Stimulated activated CD4-positive, alpha-beta T cell treated with anti-CD3 and anti-CD28 coated beads, Interleukin-1b, Interleukin-23, amount 100 ng/mL, for 24 hours (primary cell): Measurements from ENCODE around the gene GPD1L.
"Not testable (repeated sequence)": the region's sequence is repeated elsewhere in the genome, so short reads cannot be mapped to it uniquely, and the experiment has no call there.

ENCODE experiments used
- DNase-seq, 4 experiments: peaks; one replicate each; pipeline ENCODE4 v3.0.0-alpha.2; 2020; ENCODE audit warnings: low read depth in 4 of 4, low spot score in 1 of 4

GPD1L gene

DNA sequence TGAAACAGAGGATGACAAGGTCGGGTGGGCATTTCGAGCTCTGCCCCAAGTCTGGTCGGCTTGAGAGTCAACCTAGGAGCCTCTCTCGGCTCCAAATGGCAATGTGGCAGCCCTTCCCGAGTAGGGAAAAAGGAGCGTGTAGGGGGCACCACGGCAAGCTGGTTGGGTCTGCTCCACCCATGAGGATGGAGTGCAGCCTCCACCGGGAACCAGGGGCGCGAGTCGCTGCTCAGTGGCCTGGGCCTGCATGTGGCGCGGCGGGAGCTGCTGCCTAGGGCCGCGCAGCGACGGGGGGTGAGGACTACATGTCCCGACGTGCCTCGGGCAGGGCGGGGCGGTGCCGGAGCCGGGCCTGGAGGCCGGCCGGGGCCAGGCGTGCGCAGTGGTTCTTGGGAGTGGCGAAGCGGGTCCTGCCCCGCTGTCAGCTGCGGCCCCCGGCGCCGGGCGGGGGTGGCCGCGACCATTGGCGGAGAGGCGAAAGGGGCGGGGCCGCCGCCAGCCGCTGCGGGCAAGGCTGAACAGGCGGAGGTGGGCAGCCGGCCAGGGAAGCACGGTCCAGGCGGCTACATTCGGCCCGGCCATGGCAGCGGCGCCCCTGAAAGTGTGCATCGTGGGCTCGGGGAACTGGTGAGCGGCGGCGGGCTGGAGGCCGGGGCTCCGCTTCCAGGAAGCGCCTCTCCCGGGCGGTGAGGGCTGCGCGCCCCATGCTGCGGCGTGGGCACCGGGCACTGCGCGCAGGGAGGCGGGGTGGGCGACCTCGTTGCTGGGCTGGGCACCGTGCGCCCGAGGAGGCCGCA is at the start of gene GPD1L:
GPD1L (plus strand) TSS at position 489 of the 797 bp plus-strand sequence; CDS start at position 581, 92 bp downstream.
- DNase-seq: peak; percentile 79 to 92 (median 85)

DNA sequence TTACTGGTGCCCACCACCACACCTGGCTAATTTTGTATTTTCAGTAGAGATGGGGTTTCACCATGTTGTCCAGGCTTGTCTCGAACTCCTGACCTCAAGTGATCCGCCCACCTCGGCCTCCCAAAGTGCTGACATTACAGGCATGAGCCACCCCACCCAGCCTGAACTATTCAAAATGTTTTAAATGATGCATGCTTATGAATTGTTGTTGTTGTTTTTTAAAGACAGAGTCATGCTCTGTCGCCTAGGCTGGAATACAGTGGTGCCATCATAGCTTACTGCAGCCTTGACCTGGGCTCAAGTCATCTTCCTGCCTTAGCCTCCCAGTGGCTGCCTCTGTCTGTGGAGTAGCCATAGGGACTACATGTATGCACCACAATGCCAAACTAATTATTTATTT is 48.0 kb upstream of the GPD1L start:
- DNase-seq: not testable (repeated sequence)

DNA sequence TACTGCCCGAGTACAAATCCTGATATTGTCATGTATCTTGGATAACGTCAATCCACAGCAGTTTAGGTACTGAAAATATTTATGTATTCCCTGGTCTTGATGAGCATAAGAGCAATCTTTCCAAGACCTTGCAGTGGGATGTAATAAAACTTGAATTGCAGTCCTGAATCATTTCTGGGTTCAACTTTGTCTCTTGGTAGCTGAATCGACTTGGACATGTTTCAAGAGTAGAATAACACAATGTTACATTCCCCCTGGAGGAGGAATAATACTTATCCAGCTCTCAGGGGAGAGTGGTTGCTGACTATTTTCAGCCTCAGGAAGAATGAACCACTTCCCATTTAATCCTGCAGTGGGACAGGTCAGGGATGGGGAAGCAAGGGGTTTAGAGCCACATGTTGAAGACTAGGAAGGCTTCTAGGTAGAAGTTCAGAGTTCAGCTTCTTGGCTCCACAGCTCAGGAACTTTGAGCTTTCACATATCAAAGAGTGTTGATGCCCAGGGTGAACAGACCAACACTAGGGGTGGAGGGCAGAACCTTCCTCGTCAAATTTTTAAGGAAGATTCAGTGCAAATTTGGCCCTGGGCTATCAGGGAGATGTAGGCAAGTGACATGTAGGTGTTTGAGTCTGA is 43.4 kb upstream of the GPD1L start:
- no peak for DNase-seq

DNA sequence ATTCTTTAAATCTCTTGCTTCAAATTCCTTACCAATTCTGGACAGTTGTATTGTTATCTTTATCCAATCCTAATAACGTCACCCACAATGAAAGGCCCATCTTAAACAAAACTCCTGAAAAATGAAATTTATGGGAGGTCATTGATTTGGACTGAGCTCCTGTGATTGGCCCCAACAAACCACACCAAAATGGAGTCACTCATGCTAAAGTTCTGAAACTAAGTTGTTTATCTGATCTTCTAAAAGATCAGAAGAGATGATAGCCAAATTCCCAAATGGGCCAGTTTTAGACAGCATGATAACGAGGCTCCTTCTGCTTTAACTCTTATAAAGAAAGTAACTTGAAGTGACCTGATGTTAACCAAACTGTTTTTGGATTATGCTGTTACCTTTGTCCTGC is 39.7 kb upstream of the GPD1L start:
- DNase-seq: no peak

DNA sequence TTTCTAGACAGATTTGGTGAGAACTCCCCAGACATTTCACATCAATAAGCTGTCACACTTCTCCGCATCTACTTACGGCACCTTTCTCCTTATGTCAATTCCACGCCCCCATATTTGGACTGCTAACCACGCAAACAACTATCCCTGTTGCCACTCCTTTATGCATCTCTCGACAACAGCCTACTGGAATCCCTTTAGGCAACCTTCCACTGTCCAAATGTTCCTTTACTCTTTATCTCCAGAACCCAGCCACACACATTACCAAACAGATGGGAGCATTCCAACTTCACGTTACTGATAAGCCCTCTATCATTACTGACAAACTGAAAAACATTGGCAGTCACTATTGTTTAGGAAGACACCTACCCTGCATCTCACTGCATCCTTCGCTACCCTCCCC is 32.2 kb upstream of the GPD1L start:
- DNase-seq: not testable (repeated sequence)

DNA sequence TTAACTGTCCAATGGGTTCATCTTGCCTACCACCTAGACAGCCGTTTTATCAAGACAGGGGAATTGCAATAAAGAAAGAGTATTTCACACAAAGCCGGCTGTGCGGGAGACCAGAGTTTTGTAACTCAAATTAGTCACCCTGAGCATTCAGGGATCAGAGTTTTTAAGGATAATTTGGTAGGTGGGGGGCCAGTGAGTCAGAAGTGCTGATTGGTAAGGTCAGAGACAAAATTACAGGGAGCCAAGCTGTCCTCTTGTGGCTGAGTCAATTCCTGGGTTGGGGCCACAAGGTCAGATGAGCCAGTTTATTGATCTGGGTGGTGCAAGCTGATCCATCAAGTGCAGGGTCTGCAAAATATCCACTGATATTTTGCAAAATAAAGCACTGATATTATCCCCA is 29.9 kb upstream of the GPD1L start:
- no peak for DNase-seq

DNA sequence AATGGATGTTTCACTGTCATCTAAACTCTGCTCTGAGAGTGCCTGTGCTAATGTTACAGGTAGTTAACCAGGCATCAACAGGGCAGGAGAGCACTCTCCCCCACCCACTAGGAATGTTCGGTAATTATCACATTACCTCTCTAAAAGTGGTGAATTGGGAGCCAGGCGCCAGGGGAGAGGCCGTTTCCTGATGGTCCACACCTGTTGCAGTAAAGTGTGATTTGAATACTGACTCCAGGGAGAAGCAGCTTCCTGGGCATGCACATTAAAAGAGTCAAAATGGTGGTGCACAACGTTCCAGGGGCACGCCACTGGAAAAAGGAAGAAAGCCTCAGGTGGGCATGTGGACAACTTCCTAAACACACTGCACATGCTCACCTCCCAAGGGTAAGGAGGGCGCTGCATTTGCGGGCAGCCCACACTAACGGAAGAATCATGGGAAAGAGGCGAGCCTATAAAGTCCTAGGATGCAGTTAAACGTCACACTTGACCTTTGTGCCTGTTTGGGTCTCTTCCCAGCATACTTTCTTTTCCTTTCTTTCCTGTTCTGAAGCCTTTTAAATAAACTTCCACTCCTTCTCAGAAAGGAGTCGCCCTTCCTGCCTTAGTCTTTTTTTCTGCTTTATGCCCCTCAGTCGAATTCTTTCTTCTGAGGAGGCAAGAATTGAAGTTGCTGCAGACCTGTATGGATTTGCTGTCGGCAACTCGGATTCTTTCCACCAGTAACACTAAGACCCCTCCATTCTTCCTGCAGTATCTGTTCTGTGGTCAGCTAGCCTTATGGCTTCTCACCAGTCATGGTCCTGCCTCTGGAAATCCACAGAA is 28.9 kb upstream of the GPD1L start:
- no peak for DNase-seq

DNA sequence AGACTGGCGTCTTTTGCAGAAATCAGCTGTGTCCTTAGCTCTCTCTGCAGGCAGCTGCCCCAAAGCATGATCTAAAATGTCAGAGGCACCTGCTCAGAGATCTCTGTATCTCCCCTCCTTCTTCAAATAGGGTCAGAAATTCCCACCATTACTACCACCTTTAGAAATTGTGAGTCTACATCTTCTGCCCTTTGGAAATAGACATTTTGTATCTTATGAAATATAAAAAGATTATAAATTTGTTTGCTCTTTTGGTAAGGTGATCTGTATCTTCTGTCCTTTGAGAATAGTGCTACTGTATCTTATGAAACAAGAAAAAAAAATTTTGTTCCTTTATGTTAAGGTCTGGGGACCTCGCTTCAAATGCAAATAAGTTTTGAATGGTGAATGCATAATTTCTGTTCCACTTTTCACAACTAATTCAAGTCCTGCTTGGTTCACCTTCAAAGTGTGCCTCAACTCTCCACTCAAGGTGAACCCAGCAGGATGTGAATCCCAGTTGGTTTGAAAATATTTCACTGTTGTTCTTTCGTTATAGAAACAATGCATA is 28.3 kb upstream of the GPD1L start:
- no peak for DNase-seq

DNA sequence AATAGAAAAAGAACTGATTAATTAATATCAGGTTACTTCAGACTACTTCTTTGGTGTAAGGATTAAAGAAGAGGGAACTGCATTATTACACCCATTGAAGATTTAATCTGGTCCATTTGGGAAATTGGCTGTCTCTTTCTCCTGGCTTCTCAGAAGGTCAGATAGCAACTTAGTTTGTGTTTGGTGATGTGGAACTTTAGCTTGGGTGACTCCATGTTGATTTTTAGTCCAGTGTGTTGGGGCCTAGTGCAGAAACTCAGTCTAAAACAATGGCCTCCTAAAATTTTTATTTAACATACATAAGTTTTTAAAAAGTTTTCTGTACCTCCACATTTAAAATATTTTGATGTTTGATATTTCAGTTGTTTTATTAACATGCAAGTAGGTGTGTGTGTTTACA is 27.6 kb upstream of the GPD1L start:
- DNase-seq: no peak

DNA sequence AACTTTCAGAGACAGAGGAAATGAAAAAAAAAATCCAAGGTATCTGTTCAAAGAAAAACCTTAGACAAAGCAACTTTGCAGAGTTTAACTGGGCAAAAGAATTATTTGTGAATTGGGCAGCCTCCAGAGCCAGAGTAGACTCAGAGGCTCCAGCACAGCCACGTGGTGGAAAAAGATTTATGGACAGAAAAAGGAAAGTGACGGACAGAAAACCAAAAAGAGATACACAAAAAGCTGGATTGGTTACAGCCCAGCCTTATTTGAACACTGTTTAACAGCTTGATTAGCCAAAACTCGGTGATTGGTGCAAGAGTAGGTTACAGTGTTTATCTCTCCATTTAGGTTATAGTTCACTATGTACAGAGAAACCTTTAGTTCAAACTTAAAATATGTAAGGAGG is 23.7 kb upstream of the GPD1L start:
- DNase-seq: no peak

DNA sequence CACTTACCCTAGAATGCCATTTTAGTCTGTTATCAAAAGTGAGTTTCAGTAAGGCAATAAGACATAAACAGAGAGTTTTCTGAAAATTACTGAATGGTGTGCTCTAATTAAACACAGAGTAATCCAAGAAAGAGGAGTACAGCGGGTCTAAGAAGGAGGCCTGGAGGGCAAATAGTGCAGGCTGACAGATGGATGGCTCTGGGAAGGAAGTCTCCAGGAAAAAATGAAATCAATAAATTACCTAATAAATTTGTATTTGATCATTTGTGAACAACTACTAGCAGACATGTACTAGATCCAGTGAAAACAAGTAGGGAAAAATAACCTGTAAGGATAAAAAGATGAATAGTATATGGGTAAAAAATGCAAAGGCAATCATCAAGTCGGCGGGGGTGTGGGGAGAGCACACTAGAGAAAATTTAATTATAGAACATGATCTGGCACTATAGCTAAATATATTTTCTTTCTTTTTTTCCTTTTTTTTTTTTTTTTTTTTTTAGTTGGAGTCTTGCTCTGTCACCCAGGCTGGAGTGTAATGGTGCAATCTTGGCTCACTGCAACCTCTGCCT is 22.6 kb upstream of the GPD1L start:
- no peak for DNase-seq

DNA sequence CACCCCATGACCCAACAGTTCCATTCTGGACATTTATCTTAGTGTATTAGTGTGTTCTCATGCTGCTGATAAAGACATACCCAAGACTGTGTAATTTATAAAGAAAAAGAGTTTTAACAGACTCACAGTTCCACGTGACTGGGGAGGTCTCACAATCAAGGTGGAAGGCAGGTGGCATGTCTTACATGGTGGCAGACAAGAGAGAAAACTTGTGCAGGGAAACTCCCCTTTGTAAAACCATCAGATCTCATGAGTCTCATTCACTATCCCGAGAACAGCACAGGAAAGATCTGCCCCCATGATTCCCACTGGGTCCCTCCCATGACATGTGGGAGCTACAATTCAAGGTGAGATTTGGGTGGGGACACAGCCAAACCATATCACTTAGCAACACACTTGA is 21.6 kb upstream of the GPD1L start:
- no peak for DNase-seq

DNA sequence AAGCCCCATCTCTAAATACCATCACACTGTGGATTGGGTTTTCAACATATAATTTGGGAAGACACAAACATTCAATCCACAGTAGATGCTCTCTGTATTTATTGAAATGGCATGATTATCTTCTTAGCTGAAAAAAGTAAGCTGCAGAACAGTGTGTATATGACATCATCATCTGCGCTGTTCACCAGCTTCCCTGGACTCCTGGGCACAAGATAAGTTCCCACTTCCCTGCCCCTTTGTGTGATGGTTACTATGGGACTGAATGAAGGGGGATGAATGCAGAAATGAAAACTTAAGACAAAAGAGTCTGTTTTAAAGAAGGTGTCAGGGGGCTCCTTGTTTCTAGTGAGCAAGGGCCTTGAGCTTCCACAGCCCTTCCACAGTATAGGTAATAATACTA is 20.0 kb upstream of the GPD1L start:
- DNase-seq: no peak

DNA sequence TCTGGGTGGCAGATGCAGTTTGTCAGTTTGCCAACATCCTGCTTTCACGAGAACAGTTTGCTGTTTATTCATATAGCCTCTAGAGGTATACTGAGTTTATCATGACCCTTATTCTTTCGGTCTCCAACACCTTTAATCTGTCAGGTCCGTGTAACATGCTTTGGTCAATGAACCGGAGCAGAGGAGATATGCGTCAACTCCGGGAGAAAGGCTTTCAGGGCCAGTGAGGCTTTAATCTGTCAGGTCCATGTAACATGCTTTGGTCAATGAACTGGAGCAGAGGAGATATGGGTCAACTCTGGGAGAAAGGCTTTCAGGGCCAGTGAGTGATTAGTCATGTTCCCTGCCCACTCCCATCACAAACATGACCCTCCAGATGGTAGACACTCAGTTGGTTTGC is 16.9 kb upstream of the GPD1L start:
- DNase-seq: no peak

DNA sequence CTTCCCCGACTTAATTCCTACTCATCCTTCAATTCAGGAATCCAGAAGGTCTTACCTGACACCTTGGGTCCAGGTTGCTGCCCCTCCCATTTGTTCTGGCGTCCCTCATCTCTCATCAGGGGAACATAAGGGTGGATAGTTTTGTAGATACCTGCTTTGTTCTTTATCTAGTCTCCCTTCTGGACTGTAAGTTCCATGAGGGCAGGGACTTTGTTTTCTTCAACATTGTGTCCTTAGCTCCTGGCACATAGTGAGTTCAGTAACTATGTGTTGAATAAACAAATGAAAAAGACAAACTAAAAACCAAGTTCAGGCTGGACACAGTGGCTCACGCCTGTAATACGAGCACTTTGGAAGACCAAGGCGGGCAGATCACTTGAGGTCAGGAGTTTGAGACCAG is 13.2 kb upstream of the GPD1L start:
- DNase-seq: no peak

DNA sequence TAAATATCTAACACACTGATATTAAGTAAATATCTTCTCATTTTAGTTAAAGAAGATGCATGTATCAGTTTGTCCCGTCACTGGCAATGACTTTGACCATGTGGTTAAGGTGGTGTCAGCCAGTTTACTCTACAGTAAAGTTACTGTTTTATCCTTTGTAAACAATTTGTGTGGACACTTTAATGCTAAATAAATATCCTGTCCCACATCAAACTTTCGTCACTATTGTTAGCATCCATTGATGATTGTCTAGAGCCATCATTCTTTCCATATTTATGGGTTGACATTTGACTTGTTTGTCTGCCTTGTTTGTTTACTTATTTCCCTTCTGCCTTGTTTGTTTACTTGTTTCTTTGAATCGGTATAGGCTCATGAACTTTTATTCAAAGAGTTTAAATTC is 11.0 kb upstream of the GPD1L start:
- no peak for DNase-seq

DNA sequence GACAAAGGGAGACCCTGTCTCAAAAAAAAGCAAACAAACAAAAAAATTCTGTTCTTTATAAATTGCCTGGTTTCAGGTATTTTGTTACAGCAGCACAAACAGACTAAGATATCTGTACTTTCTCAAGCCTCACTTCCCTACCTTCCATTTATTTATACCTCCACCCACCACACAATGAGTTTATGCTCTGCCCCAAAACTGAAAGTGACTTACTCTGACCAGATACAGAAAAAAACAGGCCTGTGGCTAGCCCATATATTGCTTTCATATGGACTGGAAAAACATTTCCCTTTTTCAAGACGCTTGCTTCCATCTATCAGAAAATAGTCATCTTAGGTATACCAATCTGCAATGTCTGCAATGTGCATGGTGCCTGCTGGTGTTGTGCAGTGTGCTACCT is 8.7 kb upstream of the GPD1L start:
- DNase-seq: no peak

DNA sequence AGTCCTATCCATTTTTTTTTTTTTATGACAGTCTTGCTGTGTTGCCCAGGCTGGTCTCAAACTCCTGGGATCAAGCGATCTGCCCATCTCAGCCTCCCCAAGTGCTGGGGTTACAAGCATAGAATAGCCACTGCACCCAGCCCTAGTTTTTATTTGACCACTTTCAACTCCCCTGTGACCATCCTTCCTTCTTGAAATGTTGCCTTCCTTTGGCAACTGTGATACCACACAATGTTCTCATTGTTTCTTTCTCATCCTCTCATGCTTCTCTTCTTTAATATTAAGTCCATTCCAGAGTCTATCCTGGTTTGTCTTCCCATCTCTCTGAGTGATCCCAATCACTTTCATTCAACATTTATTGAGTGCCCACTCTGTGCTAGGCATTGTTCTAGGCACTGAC is 7.9 kb upstream of the GPD1L start:
- no peak for DNase-seq

DNA sequence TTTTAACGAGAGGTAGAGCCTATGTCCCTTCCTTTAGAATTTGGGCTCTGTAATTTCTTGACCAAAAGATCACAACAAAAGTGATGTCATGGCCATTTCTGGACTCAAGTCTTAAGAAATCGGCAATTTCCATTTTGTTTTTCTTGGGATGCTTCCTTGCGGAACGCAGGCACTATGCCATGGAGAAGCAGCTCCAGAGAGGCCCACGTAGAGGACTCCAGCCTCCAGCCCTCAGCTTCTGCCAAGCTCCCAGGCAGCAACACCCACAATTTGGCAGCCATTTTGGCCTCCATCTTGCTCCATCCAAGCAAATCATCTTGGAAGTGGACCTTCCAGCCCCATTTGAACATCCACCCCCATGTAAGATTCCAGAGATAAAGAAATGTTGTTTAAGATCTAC is 6.0 kb upstream of the GPD1L start:
- DNase-seq: no peak

DNA sequence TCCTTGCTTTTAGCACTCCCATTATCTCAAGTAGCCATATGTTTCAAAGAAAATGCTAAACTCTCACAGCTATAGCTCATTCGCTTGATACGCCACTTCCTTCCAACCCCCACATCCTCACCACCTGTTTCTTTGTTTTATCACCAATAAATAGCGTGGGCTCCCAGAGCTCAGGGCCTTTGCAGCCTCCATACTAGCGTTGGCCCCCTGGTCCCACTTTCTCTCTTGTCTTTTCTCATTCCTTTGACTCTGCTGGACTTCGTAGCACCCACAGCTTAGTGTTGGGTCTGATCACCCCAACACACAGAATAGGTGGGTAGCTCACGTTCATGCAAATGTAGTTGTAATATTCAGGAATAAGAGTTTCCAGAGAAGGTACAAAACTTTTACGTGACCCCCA is 4.1 kb upstream of the GPD1L start:
- no peak for DNase-seq

DNA sequence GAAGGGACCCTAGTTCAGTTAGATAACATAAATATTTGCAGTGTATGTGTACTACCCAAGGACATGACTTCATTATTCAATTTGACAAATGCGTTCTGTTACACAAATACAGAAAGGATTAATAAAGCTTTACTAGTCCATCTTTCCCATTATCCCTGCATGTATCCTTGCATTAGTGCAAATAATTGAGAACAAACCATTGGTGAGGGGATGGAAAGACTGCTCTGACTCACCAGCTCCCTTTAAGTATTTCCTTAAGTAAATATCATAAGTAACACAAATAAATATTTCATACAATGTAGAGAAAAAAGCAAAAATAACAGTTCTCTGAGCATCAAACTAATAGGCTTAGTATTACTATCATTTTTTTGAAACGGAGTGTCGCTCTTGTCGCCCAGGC is 1.9 kb upstream of the GPD1L start:
- no peak for DNase-seq
